Thoracic aorta (tissue), 2 donors: Measurements from ENCODE around the gene GM2A. TPM values are rescaled to one million over a fixed set of nuclear protein-coding genes. Genes with fewer than 3 reads are reported as not detected.

Experiments
- ATAC-seq: fragments of 150-250 bp; one replicate; pipeline ENCODE4 v1.8.0; 2017; ENCODE audit warnings: low read depth; ENCODE audit not compliant: insufficient number of reproducible peaks, low FRiP score
- DNase-seq: peaks from one replicate; pipeline ENCODE4 v3.0.0-alpha.2; 2020; ENCODE audit warnings: low spot score
- H3K27ac ChIP-seq, 2 donors: fragments of 200-600 bp; sonication (generic); 1 replicate in 1 of 2; 2 replicates in 1 of 2; pipeline ENCODE4 v1.5.1; 2016; ENCODE audit warnings: mild to moderate bottlenecking in 2 of 2, moderate library complexity in 2 of 2
- H3K27me3 ChIP-seq: fragments of 200-600 bp; sonication (generic); replicated peaks from 2 replicates; pipeline ENCODE4 v1.6.0; 2016; ENCODE audit warnings: mild to moderate bottlenecking; ENCODE audit not compliant: insufficient read depth
- H3K36me3 ChIP-seq: fragments of 200-600 bp; sonication (generic); one replicate; pipeline ENCODE4 v1.5.1; 2016
- H3K4me1 ChIP-seq, 2 donors: fragments of 200-600 bp; sonication (generic); 1 replicate in 1 of 2; 2 replicates in 1 of 2; pipeline versions ENCODE4 v1.5.1 to v1.6.0; 2016; ENCODE audit warnings: low read depth in 2 of 2, mild to moderate bottlenecking in 1 of 2; ENCODE audit not compliant: control insufficient read depth in 1 of 2
- H3K4me3 ChIP-seq: fragments of 200-600 bp; sonication (generic); 2 replicates; pipeline ENCODE4 v1.5.1; 2016; ENCODE audit warnings: mild to moderate bottlenecking
- H3K9me3 ChIP-seq: fragments of 200-600 bp; sonication (generic); 2 replicates; pipeline ENCODE4 v1.5.1; 2016
- total RNA-seq, 2 donors: library from RNA; depleted of rRNA; stranded (reverse); fragments of >200 nt; gene quantifications; one replicate each; pipeline versions ENCODE4 v1.1.0 to v1.2.3, GENCODE V29; 2016
- TF ChIP-seq, protein P1 (sequence below): fragments of 200-600 bp; sonication (generic); IDR thresholded peaks from one replicate; pipeline ENCODE4 v1.5.1; 2019; ENCODE audit warnings: antibody characterized with exemption

Gene GM2A
- total RNA-seq, 2 donors from 2014 or later = 26.1 to 32.1 TPM

DNA sequence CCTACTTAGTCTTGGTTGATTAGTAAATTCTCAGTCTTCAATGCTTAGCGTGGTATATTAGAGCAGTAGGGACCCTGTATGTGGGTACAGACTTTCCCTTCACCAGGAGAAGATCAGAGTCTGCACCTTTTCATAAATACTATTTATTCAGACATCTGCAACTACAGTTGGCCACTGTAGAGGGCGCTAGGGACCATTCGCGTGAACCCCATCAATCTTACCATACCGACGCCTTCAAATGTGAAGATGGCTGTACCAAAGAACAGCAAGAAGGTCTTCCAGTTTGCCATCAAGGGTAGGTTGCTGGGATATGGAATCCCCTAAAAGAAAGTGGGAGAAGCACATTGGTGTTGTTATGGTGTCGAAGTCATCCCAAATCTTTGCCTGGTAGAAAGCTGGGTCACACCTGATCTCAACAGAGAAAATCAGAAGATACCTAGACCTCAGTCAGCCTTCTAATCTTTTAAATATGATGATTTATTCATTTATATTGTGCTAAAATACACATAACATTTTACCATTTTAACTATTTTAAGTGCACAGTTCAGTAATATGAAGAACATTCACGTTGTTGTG lies 31.5 kb downstream of the GM2A start:
- Histone ChIP-seq H3K4me3 (no peak overlapping the region), H3K9me3 (no peaks in the 10 kb centered on the region), H3K36me3 (no peaks in the 10 kb centered on the region), H3K27me3 (no peaks in the 10 kb centered on the region), H3K27ac (no peak overlapping the region), H3K4me1 (no peaks in the 10 kb centered on the region)
- DNase-seq (no peak), ATAC-seq (no peak)
- TF ChIP-seq, protein P1, sequence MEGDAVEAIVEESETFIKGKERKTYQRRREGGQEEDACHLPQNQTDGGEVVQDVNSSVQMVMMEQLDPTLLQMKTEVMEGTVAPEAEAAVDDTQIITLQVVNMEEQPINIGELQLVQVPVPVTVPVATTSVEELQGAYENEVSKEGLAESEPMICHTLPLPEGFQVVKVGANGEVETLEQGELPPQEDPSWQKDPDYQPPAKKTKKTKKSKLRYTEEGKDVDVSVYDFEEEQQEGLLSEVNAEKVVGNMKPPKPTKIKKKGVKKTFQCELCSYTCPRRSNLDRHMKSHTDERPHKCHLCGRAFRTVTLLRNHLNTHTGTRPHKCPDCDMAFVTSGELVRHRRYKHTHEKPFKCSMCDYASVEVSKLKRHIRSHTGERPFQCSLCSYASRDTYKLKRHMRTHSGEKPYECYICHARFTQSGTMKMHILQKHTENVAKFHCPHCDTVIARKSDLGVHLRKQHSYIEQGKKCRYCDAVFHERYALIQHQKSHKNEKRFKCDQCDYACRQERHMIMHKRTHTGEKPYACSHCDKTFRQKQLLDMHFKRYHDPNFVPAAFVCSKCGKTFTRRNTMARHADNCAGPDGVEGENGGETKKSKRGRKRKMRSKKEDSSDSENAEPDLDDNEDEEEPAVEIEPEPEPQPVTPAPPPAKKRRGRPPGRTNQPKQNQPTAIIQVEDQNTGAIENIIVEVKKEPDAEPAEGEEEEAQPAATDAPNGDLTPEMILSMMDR = no peak

DNA sequence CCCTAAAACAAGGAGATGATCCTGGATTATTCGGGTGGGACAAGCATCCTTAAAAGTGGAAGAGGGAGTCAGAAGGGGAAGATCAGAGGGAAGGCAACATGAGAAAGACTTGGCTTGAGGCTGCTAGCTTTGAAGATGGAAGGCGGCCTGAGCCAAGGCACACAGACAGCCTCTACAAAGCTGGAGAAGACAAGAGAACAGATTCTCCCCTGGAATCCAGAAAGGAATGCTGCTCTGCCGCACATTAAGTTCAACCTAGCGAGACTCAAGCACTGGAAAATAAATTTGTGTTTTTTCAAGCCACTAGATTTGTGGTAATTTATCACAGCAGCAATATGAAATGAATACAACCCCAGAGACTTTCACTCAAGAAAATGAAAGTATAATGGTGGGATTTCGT lies 32.7 kb downstream of the GM2A start:
- ATAC-seq (no peak), DNase-seq (no peak)
- TF ChIP-seq, protein P1 = no peak
- Histone ChIP-seq H3K9me3 (no peaks in the 10 kb centered on the region), H3K36me3 (no peaks in the 10 kb centered on the region), H3K27ac (no peak overlapping the region), H3K4me1 (no peaks in the 10 kb centered on the region), H3K4me3 (no peak overlapping the region), H3K27me3 (no peaks in the 10 kb centered on the region)

DNA sequence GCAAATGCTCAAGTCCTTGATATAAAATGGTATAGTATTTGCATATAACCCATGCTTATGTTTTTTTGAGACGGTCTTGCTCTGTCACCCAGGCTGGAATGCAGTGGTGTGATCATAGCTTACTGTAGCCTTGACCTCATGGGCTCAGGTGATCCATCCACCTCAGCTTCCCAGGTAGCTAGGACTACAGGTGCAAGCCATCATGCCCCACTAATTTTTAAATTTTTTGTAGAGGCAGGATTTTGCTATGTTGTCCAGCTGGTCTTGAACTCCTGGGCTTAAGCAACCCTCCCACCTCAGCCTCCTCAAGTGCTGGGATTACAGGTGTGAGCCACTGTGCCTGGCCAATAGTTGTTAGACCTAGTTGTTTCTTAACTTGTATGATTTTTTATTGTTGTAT lies 33.3 kb downstream of the GM2A start:
- Histone ChIP-seq H3K9me3 (no peaks in the 10 kb centered on the region), H3K4me3 (no peak overlapping the region), H3K27ac (no peak overlapping the region), H3K4me1 (no peaks in the 10 kb centered on the region), H3K36me3 (no peaks in the 10 kb centered on the region), H3K27me3 (no peaks in the 10 kb centered on the region)
- TF ChIP-seq, protein P1 = no peak
- no peak for ATAC-seq
- DNase-seq = no peak

DNA sequence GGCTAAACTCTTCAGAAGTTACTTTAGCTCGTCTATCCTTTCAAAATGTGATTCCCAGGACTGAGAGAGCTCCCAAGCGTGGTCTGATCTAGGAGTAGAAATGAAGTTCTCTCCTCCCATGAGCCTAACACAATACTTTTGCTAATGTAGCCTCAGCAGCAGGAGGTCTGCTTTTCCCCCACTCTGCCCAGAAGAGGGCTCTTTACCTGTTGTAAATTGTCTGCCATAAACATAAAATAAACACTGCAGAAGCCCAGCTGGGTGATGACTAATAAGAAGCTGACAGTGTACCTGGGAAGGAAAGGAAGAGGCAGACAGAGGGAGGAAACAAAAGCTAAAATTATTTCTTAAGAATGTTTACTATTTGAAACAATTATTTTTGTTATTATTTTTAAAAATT lies 35.2 kb downstream of the GM2A start:
- no peak for ATAC-seq

DNA sequence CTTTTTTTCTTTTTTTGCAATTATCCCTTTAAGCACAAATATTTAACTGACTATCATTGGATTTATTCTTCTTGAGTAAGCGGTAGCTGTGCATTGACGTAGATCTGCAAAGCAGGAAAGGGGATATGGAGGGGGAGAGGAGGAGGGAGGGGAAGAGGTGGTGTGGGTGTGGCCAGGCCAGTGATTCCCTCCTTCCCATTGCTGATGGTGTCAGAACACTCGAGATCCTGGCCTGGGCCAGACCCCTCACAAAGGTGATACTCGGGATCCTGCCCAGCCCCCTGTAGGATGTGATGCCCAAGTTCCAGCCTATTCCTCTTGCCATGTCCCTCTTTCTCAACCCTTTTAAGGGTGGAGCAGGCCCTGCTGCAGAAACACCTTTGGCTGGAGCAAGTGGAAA lies 40.6 kb downstream of the GM2A start:
- ATAC-seq = no peak
- Histone ChIP-seq H3K27ac (no peak overlapping the region), H3K27me3 (no peaks in the 10 kb centered on the region), H3K9me3 (no peaks in the 10 kb centered on the region), H3K4me3 (no peak overlapping the region), H3K36me3 (no peaks in the 10 kb centered on the region), H3K4me1 (no peaks in the 10 kb centered on the region)
- TF ChIP-seq, protein P1 = no peak
- DNase-seq = no peak

More for the DNA sequence above, 35.2 kb downstream of the GM2A start:
- Histone ChIP-seq H3K27me3 (no peaks in the 10 kb centered on the region), H3K9me3 (no peaks in the 10 kb centered on the region), H3K4me1 (no peaks in the 10 kb centered on the region), H3K4me3 (no peak overlapping the region), H3K36me3 (no peaks in the 10 kb centered on the region), H3K27ac (no peak overlapping the region)
- TF ChIP-seq, protein P1 = no peak
- no peak for DNase-seq
